Sigmoid colon (tissue), 7 donors: ENCODE results near the gene JUND. TPM values are rescaled to one million over a fixed set of nuclear protein-coding genes. Genes with fewer than 3 reads are reported as not detected.

Experiments used
- DNase-seq: peaks from one replicate; pipeline ENCODE4 v3.0.0-alpha.2; 2019
- H3K27ac ChIP-seq, 4 donors: fragments of 200-600 bp; sonication (generic); one replicate each; pipeline ENCODE4 v1.5.1; 2016 to 2019; ENCODE audit warnings: mild to moderate bottlenecking in 1 of 4
- H3K27me3 ChIP-seq, 3 donors: fragments of 200-600 bp; sonication (generic); one replicate each; pipeline ENCODE4 v1.5.1; 2019; ENCODE audit warnings: mild to moderate bottlenecking in 1 of 3
- H3K36me3 ChIP-seq, 4 donors: fragments of 200-600 bp; sonication (generic); one replicate each; pipeline ENCODE4 v1.5.1; 2016 to 2019
- H3K4me1 ChIP-seq, 4 donors: fragments of 200-600 bp; sonication (generic); one replicate each; pipeline ENCODE4 v1.5.1; 2017 to 2019
- H3K4me3 ChIP-seq, 4 donors: fragments of 200-600 bp; sonication (generic); one replicate each; pipeline ENCODE4 v1.5.1; 2017 to 2019; ENCODE audit warnings: mild to moderate bottlenecking in 2 of 4, moderate library complexity in 1 of 4
- H3K9me3 ChIP-seq, 4 donors: fragments of 200-600 bp in 3 of 4; sonication (generic) in 3 of 4; one replicate each; pipeline versions ENCODE4 v1.5.1 to v1.6.1; 2013 to 2019
- EP300 ChIP-seq, 4 donors: sonication (generic); formaldehyde crosslinking; IDR thresholded peaks; one replicate each; pipeline ENCODE4 v1.6.1; 2017; ENCODE audit warnings: antibody characterized with exemption in 4 of 4
- POLR2A ChIP-seq, 2 donors: fragments of 450-650 bp; IDR thresholded peaks; one replicate each; pipeline ENCODE4 v1.6.1; 2016; ENCODE audit warnings: antibody characterized with exemption in 2 of 2, mild to moderate bottlenecking in 2 of 2, moderate library complexity in 2 of 2
- POLR2AphosphoS5 ChIP-seq, 4 donors: sonication (generic); formaldehyde crosslinking; IDR thresholded peaks; one replicate each; pipeline ENCODE4 v1.6.1; 2017; ENCODE audit warnings: antibody characterized with exemption in 4 of 4
- WGBS, 2 donors: extraction: QIAGEN DNeasy Blood & Tissue Kit; methylation state at CpG; one replicate each; pipeline ENCODE4 v1.1.7; 2013; 5-methylcytosine and 5-hydroxymethylcytosine counted together
- intact Hi-C: fragments of 100-400 bp; cut with DNase I; formaldehyde crosslinking; loops from one replicate; pipeline ENCODE4 v1.15.1; 2023
- polyA plus RNA-seq, 3 donors: library from polyadenylated mRNA; stranded (reverse); fragments of 200-250 nt; gene quantifications; one replicate each; pipeline ENCODE4 v1.2.3, GENCODE V29; 2013
- total RNA-seq, 4 donors: library from RNA; depleted of rRNA; stranded (reverse); fragments of >200 nt; gene quantifications; one replicate each; pipeline ENCODE4 v1.1.0, GENCODE V29; 2016
- TF ChIP-seq, protein P1 (sequence below), 4 experiments: fragments of 450-650 bp in 3 of 4; fragments of 200-600 bp in 1 of 4; IDR thresholded peaks; one replicate each; pipeline ENCODE4 v1.5.1; 2016 to 2019; ENCODE audit warnings: antibody characterized with exemption in 4 of 4, mild to moderate bottlenecking in 3 of 4, moderate library complexity in 2 of 4
- donor health status: healthy with polysubstance abuse.
- donor health status: Bipolar disorder and iron deficiency.
- donor health status: healthy.

Gene JUND
- total and polyA plus RNA-seq, 7 donors: 163 to 369 (median 180) TPM

DNA sequence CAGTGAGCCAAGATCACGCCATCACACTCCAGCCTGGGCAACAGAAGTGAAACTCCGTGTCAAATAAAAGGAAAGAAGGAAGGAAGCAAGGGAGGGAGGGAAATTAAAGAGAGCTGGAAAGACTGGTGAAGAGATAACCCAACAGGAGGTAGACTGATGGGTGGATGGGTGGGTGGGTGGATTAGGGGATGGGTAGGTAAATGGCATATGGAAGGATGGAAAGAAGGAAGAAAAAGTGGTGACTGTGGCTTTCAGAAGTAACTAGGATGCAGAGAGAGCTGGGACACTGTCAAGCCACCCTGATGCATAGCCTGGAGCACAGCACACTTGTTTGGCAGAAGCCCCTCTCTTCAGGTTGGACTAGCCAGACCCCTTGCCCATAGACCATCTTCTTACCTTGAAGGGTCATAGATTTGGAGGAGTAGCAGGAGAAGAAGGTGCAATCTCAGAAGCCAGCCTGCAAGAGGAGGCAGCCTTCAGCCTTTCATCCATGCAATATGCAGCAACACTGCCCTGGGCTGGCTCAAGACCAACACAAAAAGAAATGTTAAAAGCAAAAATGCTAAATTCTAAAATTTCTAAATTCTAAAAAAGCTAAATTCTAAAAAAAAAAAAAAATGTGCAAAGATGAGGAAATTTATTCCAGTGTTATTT, 12.2 kb downstream of the JUND start:
- Histone ChIP-seq H3K36me3 (peaks cover 14 to 52% (median 20%) of the 10 kb centered on the region in 4 donors), H3K4me1 (peaks cover 0 to 17% (median 11%) of the 10 kb centered on the region in 4 donors), H3K9me3 (no peaks in the 10 kb centered on the region), H3K27ac (no peak overlapping the region), H3K4me3 (no peak overlapping the region), H3K27me3 (no peaks in the 10 kb centered on the region)
- no peak for DNase-seq
- 85 to 91% methylated on average over 2 of the region's 2 CpGs for WGBS, 2 donors
- intact Hi-C loops: no loop called here
- TF ChIP-seq POLR2AphosphoS5 (IDR thresholded peaks at IDR 0.05) (peak in 1 of 4 donors; percentile 2), EP300 (IDR thresholded peaks at IDR 0.05) (no peak), POLR2A (IDR thresholded peaks at IDR 0.05) (no peak)
- TF ChIP-seq, protein P1, sequence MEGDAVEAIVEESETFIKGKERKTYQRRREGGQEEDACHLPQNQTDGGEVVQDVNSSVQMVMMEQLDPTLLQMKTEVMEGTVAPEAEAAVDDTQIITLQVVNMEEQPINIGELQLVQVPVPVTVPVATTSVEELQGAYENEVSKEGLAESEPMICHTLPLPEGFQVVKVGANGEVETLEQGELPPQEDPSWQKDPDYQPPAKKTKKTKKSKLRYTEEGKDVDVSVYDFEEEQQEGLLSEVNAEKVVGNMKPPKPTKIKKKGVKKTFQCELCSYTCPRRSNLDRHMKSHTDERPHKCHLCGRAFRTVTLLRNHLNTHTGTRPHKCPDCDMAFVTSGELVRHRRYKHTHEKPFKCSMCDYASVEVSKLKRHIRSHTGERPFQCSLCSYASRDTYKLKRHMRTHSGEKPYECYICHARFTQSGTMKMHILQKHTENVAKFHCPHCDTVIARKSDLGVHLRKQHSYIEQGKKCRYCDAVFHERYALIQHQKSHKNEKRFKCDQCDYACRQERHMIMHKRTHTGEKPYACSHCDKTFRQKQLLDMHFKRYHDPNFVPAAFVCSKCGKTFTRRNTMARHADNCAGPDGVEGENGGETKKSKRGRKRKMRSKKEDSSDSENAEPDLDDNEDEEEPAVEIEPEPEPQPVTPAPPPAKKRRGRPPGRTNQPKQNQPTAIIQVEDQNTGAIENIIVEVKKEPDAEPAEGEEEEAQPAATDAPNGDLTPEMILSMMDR (IDR thresholded peaks at IDR 0.05): no peak

GRCh38 chr19:18266771-18267686, 14.4 kb downstream of the JUND start:
- H3K9me3 ChIP-seq: no peaks in the 10 kb centered on the region
- no peak overlapping the region for H3K27ac ChIP-seq
- no peaks in the 10 kb centered on the region for H3K27me3 ChIP-seq
- intact Hi-C loops: no loop called here
- WGBS, 2 donors: 92 to 93% methylated on average over 42 of the region's 42 CpGs
- no peak for DNase-seq
- TF ChIP-seq POLR2AphosphoS5 (IDR thresholded peaks at IDR 0.05) (no peak), EP300 (IDR thresholded peaks at IDR 0.05) (no peak), POLR2A (IDR thresholded peaks at IDR 0.05) (no peak)
- TF ChIP-seq, protein P1 (IDR thresholded peaks at IDR 0.05): no peak
- H3K4me3 ChIP-seq: no peak overlapping the region
- H3K4me1 ChIP-seq: peaks cover 0 to 8% (median 0%) of the 10 kb centered on the region in 4 donors
- peaks cover 14 to 61% (median 20%) of the 10 kb centered on the region in 4 donors for H3K36me3 ChIP-seq

GRCh38 chr19:18265582-18265981, 15.8 kb downstream of the JUND start:
- Histone ChIP-seq H3K9me3 (no peaks in the 10 kb centered on the region), H3K36me3 (peaks cover 14 to 61% (median 20%) of the 10 kb centered on the region in 4 donors), H3K27ac (no peak overlapping the region), H3K27me3 (no peaks in the 10 kb centered on the region), H3K4me1 (no peaks in the 10 kb centered on the region), H3K4me3 (no peak overlapping the region)
- intact Hi-C loops: no loop called here
- TF ChIP-seq, protein P1 (IDR thresholded peaks at IDR 0.05): no peak
- TF ChIP-seq POLR2AphosphoS5 (IDR thresholded peaks at IDR 0.05): no peak
- no peak for TF ChIP-seq EP300 (IDR thresholded peaks at IDR 0.05)
- TF ChIP-seq POLR2A (IDR thresholded peaks at IDR 0.05): no peak
- DNase-seq: no peak
- WGBS, 2 donors: 90 to 92% methylated on average over 7 of the region's 7 CpGs

GRCh38 chr19:18264971-18265540, 16.4 kb downstream of the JUND start:
- Histone ChIP-seq H3K4me3 (no peak overlapping the region), H3K36me3 (peaks cover 14 to 61% (median 20%) of the 10 kb centered on the region in 4 donors), H3K4me1 (no peaks in the 10 kb centered on the region), H3K9me3 (no peaks in the 10 kb centered on the region), H3K27me3 (no peaks in the 10 kb centered on the region), H3K27ac (no peak overlapping the region)
- 92 to 95% methylated on average over 23 of the region's 23 CpGs for WGBS, 2 donors
- intact Hi-C loops: no loop called here
- DNase-seq: no peak
- TF ChIP-seq EP300 (IDR thresholded peaks at IDR 0.05) (no peak), POLR2AphosphoS5 (IDR thresholded peaks at IDR 0.05) (peak in 1 of 4 donors; percentile 12)
